Stimulated activated CD4-positive, alpha-beta T cell treated with anti-CD3 and anti-CD28 coated beads, Interleukin-15, amount 100 ng/mL, for 48 hours (primary cell): ENCODE data around the gene TRIM16.
A peak's percentile ranks its signal among the peaks of the same experiment; 100 is the strongest.
"Not testable (repeated sequence)": the region's sequence is repeated elsewhere in the genome, so short reads cannot be mapped to it uniquely, and the experiment has no call there.

Source experiments
- DNase-seq, 2 donors: peaks; one replicate each; pipeline ENCODE4 v3.0.0-alpha.2; 2020; ENCODE audit warnings: low read depth in 2 of 2

TRIM16 gene

DNA sequence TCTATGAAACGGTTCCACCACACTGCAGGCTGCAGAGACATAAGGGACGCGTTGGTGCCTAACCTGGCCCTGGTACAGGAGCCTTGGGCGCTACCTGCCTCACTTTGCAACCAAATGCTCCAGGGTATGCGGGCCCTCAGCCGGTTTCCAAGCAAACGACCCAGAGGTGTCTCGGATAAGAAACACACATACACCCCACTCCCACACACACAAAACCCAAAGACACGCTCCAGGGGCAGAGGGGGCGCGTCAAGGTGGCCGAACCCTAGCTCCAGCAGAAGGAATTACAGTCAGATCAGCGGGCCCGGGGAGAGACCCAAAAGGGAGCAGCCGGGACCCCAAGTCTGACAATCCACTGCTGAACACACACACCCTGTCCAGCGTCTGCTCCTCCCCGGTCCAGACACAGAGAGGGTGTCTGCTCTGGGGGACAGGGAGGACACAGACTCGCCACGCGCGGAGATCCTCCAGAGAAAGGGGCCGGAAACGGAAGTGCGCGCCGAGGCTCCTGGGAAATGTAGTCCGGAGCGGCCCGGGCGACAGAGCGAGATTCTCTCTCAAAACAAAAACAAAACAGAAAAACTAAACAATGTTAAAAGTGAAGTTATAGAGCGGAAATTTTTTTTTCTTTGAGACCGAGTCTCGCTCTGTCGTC is at the start of gene TRIM16:
TSS of gene TRIM16 (minus strand) at position 488 of the 655 bp plus-strand sequence. CDS start 32,702 bp downstream, outside the sequence.
- DNase-seq = peak; percentile 50 to 71

DNA sequence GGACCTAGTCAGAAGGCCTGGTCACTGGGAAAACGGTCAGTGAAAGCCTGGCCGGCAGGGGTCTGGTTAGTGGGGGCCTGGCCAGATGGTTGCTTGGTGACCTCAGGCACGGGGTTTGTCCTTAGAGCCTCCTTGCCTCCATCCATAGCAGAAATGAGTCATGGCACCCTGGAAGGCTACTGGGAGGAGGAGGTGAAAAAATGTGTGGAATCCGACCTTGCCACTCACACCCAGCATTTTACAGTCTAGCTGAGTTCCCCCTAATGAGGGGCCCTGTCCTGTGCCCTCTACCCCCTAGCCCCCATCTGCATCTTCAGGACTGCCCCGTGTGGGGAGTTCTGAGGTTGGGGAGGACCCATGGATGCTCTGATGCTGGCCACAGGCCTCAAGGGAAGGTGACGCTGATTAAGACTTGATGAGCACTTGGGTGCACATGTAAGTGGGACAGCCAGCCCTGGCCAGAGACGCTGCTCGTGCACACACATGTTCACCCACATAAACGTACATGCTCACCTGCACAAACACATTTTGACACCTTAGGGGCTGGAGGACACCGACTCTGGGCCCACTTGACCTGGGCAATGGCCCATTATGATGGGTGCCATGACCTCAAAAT is 49.2 kb upstream of the TRIM16 start:
- not testable (repeated sequence) for DNase-seq

DNA sequence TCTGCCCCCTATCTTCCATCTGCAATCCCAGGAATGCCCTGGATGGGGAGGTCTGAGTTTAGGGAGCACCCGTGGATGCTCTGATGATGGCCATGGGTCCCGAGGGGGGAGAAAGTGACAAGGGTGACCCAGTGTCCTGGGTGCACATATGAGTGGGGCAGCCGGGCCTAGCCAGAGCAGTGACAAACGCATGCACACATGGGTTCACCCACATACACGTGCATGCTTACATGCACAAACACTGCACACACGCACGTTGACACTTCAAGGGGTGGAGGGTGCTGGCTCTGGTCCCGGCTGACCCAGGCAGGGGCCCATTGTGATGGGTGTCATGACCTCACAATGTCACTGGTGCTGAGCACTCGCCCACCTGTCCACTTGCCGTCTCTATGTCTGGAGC is 47.8 kb upstream of the TRIM16 start, which contains the start of gene TBC1D26:
TSS of gene TBC1D26 (plus strand) at position 384 of the 400 bp plus-strand sequence. CDS start 3,066 bp downstream, outside the sequence.
- DNase-seq = not testable (repeated sequence)

DNA sequence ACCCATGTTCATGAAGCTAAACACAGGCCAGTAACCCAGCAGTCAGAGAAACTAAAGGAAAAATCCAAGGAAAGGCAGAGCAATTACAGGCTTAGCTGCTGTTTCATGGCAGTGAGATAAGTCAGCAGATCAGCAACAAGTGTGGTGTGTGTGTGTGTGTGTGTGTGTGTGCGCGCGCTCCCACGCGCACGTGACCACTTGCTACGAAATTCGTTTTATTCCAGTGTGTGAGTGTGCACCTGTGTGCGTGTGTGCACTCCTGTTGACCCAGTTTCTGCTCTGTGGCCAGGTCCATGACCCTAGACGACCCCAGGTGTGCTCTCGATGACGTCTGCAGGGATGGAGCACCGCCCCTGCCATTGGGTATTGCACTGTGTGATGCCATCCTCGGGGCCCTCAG is 46.4 kb upstream of the TRIM16 start:
- not testable (repeated sequence) for DNase-seq

DNA sequence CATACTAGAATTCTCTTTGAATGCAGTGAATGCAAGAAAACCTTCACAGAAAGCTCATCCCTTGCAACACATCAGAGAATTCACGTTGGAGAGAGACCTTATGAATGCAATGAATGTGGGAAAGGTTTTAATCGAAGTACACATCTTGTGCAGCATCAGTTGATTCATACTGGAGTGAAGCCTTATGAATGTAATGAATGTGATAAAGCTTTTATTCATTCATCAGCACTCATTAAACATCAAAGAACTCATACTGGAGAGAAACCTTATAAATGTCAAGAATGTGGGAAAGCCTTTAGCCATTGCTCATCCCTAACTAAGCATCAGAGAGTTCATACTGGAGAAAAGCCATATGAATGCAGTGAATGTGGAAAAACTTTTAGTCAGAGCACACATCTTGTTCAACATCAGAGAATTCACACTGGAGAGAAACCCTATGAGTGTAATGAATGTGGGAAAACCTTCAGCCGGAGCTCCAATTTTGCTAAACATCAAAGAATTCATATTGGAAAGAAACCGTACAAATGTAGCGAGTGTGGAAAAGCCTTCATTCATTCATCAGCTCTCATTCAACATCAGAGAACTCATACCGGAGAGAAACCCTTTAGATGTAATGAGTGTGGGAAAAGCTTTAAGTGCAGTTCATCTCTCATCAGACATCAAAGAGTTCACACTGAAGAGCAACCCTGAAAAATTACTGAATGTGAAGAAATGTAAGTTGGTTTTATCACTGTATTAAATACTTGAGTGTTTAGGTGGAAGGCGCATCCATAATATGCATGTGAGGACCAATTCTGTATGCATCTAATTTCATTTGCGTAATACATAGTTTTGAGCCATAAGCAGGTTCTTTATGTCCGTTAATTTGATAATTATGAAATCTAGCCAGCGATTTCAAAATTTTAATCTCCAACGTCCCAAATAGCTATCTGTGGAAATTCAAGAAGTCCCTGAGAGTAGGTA is 32.8 kb upstream of the TRIM16 start:
- not testable (repeated sequence) for DNase-seq

DNA sequence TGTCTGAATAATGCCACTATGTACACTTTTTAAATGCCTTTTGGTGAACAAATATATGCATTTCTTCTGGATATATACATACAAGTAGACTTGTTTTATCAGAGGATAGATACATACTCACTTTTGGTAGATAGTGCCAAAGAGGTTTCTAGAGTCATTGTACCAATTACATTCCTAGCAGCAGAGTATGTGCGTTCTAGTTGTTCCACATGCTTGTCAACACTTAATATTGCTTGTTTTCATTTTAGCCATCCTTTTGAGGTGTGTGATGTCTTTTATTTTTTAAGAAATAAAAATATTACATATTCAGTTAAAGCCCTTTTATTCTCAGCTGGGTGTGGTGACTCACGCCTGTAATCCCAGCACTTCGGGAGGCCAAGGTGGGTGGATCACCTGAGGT is 24.8 kb upstream of the TRIM16 start:
- DNase-seq = not testable (repeated sequence)

DNA sequence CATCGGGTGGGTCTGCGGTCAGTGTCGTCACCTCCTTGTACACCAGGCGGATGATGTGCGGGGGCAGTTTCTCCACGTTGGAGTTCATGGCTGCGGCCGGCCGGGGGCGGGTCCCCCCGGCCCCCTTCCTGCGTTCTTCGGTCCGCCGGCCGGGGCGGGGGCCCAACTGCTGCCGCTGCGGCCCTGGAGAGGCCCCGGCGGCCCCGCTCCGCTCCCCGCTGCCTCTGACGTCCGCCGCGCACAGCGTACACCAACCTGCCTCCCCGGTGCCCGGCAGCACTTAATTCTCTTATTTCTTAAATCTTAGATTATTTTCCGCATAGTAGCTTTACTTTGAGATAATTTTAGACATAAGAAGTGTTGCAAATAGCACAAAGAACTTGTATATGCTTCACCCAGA is 20.7 kb upstream of the TRIM16 start:
- not testable (repeated sequence) for DNase-seq

DNA sequence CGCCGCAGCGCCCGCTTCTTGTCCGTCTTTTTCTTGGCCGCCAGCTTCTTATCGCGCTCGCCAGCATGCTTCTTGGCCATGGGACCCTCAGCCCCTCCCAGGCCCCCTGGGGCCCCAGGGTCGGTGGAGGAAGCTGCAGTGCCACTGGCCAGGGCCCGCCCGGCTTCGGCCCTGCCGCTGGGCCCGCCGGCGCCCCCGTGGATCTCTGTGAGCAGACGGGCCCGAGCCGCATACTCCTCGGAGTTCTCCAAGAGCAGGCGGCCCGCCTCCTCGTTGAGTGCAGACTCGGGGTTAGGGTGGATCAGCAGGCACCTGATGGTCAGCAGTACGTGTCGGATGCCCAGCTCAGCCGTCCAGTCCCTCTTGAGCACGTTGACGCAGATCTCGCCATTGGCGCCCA is 20.1 kb upstream of the TRIM16 start:
- DNase-seq = not testable (repeated sequence)

DNA sequence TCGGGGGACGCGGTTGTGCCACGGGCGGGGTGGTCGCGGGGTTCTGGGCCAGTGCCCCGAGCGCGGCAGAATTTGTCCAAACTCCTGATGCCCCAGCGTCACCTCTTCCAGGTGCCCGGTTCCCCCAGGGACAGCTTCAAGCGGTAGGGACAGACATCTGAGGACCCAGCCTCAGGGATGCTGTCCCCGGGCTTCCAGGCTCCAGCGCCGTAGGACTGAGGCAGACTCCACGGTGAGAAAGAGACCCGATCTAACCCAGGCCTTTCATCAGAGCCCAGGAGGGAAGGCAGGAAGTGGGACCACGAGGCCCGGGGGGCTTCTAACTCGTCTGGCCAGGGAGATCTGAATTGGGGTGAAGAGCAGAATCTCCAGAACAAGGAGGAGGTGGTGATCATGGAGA is 15.8 kb upstream of the TRIM16 start:
- DNase-seq = not testable (repeated sequence)

DNA sequence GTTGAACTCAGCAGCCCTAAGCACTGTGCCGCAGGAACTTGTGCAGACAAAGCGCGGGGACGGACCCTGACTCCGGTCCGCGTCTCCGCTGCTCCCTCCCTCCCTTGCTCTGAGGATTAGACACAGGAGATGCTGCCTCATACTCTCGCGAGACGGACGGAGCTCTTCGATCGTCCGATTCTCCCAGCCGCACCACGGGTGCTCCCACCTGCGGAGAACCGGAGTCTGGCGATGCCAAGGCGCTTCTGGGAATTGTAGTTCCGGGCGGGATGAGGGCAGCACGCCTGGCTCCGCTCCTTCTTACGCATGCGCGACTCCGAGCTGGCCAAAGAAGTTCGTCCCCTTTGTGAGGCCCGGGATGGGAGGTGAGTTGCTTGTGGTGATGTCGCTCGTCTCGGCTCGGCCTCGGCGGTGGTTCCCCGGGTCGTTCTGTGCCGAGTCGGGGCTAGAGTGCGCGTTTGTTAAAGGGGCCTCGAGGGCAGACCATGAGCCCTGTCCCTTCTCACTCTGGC is 15.4 kb upstream of the TRIM16 start, which contains the start of gene ZNF286A:
TSS of gene ZNF286A (plus strand) at position 340 of the 512 bp plus-strand sequence. CDS start 578 bp downstream, outside the sequence.
- peak; percentile 95 to 98 for DNase-seq

DNA sequence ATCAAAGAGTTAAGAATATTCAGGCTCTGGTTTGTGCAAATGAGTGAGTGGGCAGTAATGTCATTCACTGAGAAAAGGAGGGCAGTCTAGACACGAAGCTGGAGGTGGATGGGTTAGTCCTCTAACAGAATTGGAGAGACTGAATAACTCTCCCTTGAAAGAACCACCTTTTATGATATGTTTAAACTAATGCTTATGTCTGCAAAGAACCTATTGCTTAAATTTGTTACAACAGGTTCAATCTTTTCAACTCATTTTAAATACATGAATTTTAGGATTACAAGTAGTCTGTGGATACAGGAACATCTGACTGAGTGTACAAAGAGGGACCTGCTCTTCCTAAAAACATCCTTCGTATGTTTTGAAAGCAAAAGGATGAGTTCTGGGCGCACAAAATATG is 14.9 kb upstream of the TRIM16 start:
- not testable (repeated sequence) for DNase-seq

DNA sequence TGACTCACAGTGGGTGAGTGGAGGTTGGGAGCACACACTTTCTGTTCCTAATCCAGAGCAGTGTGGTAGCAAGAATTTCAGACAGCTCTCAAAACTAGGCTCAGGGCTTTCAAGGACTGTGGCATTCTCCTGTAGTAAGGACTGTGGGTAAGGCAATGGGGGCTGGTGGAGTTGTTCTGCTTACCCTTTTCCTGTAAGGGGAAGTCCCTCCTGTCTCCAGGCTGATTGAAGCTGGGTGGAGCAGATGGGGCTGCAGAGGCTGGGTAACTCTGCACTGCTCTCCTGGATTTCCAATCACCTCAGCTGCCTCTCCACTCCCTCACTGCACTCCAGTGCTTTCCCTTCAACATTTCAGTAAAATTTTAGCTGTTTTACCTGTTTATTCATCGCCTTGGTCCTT is 3.4 kb upstream of the TRIM16 start:
- not testable (repeated sequence) for DNase-seq

DNA sequence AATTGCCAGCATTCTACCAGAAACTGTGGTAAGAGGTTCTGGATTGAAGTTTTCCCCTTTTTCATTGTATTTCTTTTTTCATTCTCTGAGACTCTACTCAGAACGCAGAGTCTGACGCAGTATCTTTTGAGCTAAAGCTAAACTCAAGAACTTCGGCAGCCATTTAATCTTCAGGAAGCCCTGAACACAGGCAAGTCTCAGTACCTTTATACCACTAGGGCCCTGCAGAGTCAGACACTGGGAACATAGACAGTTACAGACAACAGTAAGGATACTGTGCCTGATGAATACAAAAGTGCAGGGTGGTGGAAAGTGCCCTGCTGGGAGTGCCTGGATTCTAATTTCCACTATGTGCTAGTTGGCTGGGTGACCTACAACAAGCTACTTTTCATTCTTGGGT is 976 bp downstream of the TRIM16 start:
- DNase-seq = not testable (repeated sequence)

DNA sequence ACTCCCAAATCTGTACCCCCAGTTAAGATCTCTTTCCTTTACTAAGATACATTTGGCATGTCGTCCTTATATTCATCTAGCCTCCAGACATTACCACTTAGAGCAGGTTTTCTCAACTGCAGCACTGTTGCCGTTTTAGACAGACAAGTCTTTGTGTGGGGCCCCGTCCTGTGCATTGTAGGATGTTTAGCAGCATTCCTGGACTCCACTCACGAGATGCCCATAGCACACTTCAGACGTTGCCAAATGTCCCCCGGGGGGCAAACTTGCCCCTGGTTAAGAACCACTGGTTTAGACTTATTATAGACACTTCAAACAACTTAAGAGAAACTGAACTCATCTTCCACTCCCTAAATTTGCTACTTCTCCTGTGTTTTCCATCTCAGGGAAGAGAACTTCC is 8.1 kb downstream of the TRIM16 start:
- DNase-seq = not testable (repeated sequence)

DNA sequence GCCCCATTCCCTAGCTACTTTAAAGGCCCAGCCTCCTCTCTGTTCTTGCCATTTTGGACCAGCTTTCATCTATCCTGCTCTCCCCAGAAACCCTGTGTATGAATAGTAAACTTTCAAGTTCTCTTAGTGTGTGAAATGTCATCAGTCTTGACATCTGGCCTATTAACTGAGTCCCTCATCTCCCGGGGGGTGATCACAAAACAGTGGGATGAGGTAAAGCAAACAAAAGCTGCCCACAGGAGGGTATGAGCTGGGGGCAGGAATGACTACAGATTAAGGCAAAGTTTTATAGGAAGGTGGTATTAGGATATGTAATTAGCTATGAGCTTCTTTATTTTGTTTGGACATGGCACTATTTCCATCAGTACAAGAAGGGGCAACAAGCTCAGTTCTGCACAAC is 9.5 kb downstream of the TRIM16 start:
- DNase-seq = not testable (repeated sequence)

DNA sequence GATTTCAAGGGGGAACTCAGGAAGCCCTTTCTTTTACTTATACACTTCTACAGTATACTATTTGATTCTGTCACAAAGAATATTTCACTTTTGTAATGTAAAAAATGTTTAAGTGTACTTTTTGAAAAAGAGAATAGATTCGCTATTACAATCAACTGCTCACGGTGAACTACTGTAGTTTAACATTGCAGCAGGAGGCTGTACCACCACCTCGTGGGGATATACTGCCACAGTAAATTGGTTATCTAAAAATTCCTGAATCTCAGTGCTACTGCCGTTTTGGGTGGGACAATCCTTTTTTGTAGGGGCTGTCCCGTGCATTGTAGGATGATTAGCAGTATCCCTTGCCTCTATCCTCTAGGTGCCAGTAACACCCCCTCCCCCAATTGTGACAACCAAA is 14.6 kb downstream of the TRIM16 start:
- not testable (repeated sequence) for DNase-seq

DNA sequence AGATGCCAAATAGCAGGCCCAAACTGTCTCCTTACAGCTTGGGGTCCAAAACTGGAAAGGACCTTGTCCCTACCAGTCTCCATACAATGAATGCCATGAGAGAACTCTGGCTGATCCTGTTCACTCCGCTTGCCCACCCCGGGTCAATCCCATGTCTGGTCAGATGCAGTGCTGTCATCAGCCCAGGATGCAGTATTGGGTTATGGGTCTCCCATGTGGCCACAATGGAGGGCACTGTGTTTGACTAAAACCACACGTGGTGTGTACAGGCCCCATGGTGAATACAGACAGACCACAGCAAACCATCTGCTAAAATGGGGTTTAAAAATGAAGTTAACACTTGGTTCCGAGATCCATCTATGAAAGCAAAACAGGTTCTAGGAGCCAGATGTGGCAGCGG is 20.4 kb downstream of the TRIM16 start:
- DNase-seq = no peak

DNA sequence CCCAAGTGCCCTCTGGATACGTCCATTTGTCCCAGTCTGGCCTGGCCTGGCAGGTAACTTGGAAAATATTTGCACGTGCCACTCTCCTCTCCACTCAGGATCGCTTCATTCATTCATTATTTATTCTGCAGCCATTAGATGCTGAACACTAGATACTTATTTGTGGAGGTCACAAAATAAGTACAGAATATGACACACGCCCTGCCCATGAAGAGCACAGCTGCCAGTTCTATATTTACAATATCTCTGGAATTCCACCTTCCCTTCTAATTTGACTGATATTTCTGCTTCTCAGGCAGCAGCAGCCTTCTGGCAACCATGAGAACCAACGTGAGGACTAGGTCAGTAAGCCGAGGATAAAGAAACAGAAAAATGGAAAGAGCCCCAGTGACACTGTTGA is 20.9 kb downstream of the TRIM16 start:
- DNase-seq = no peak

DNA sequence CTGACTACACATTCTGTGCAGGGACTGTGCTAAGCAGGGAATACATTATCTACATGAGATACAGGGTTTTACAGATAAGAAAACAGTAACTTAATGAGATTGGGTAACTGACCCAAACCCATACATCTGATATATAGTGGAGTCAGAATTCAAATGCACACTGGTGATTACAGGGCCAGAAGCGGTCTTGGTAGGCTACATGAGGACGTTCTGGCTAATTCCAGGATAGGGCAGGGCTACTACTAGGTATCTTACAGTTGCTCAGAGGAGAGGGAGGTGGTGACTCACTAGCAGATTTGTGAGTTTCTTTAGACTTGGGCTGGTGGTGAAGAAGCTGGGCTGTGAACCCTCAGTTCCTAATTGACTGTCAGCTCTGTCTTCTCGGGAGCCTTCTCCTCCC is 21.4 kb downstream of the TRIM16 start:
- no peak for DNase-seq

DNA sequence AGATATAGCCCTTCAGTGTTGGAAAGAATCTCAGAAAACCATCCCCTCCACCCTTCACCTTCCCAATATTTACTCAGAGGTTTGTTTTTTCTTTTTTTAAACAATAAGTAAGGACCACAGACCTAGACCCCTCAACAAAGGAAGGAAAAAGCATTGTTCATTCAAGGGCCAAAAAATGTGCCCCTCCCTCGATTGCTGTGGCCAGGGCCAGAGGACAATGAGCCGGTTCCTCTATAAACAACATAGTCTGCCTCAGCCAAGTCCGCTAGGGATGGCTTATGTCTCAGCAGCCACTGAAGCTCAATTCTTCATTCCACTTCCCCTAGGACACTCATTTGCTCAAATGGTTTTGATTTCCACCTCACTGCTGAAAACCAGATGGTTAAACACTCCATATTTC is 24.0 kb downstream of the TRIM16 start:
- no peak for DNase-seq

DNA sequence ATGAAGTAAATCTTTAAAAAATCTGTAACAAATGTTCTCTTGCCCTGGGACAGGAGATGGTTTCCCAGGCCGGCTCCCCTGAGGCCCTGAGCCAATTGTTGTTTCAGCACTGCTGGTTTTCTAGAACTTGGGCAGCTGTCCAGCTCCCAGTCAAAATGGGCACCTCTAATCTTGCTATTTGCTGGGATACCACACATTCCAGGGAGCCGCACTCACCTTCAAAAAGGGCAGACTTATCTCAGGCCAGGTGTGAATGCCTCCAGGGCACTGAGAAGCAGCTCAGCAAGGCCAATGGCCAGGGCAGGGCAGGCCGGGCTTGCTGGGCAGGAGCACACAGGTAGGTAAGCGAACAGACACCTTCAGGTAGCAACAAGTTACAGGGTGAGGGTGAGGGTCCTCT is 24.4 kb downstream of the TRIM16 start:
- DNase-seq = no peak

DNA sequence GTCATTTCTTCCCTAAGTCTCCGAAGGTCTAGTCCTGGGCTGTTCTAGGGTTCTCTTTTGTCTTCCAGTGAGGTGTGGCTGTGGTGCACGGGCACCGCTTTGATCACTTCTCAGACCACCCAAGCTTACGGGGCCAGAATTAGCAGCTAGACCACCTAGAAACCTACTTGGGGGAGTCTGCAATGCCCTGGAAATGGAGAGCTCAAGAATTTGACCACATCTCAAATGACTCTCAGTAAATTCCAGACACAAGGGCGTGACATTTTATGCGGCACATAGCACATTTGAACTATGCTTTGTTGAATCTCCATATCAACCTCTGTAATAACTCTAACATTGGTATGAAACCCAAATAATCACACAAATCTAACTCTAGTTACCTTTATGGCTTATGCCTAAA is 24.9 kb downstream of the TRIM16 start:
- DNase-seq = no peak
